OCI-LY7 (cell line): ENCODE results near the gene CHN1. TPM values are rescaled to one million over a fixed set of nuclear protein-coding genes. Genes with fewer than 3 reads are reported as not detected.

Source experiments
- BruUV-seq: library from RNA; stranded (reverse); fragments of 400-500 nt; replicated peaks from 2 replicates; lab custom pipeline; 2021; lab: Mats Ljungman, UMichigan
- CTCF ChIA-PET: fragments of 300-600 bp; sonication (Branson Sonifier 250); formaldehyde crosslinking; loops from one replicate; lab custom pipeline; 2022; ENCODE audit warnings: antibody characterized with exemption; ENCODE audit not compliant: unreplicated experiment; lab: Charles Lee
- POLR2A ChIA-PET: fragments of 300-600 bp; sonication (Branson Sonifier 250); formaldehyde crosslinking; loops from one replicate; lab custom pipeline; 2022; ENCODE audit warnings: antibody characterized with exemption; lab: Charles Lee
- DNase-seq: peaks from one replicate; pipeline ENCODE4 v3.0.0-alpha.2; 2015; ENCODE audit warnings: low spot score
- H2AFZ ChIP-seq: fragments of 200-600 bp; sonication (generic), shearing (Covaris generic); 2 replicates; pipeline ENCODE4 v1.6.1; 2014; ENCODE audit warnings: mild to moderate bottlenecking, antibody characterized with exemption, low read length, moderate library complexity
- H3K27ac ChIP-seq: fragments of 200-600 bp; sonication (generic); 2 replicates; pipeline ENCODE4 v1.5.1; 2014; ENCODE audit warnings: mixed run types, low read depth, mild to moderate bottlenecking, moderate library complexity, low read length, inconsistent platforms; ENCODE audit not compliant: poor library complexity, severe bottlenecking
- H3K36me3 ChIP-seq: fragments of 200-600 bp; sonication (generic); 2 replicates; pipeline ENCODE4 v1.6.1; 2014; ENCODE audit warnings: mild to moderate bottlenecking, antibody characterized with exemption, low read length, moderate library complexity, mixed read lengths; ENCODE audit not compliant: insufficient read depth
- H3K4me1 ChIP-seq: fragments of 200-600 bp; sonication (generic); 2 replicates; pipeline ENCODE4 v1.5.1; 2014; ENCODE audit warnings: mild to moderate bottlenecking, low read length; ENCODE audit not compliant: insufficient read depth, poor library complexity, severe bottlenecking
- H3K4me2 ChIP-seq: fragments of 200-600 bp; sonication (generic); 2 replicates; pipeline ENCODE4 v1.6.1; 2014; ENCODE audit warnings: mild to moderate bottlenecking, low read length
- H3K4me3 ChIP-seq: fragments of 200-600 bp; sonication (generic); 2 replicates; pipeline ENCODE4 v1.5.1; 2014; ENCODE audit warnings: mild to moderate bottlenecking, low read depth, low read length; ENCODE audit not compliant: poor library complexity, severe bottlenecking
- H3K79me2 ChIP-seq: fragments of 200-600 bp; sonication (generic); 2 replicates; pipeline ENCODE4 v1.6.1; 2016; ENCODE audit warnings: low read depth, mild to moderate bottlenecking, low read length, moderate library complexity, mixed read lengths; ENCODE audit not compliant: insufficient read depth
- H3K9me2 ChIP-seq: fragments of 200-600 bp; sonication (generic); 2 replicates; pipeline ENCODE4 v1.6.1; 2016; ENCODE audit warnings: mild to moderate bottlenecking, low read length, mixed read lengths; ENCODE audit not compliant: insufficient read depth
- H3K9me3 ChIP-seq: fragments of 200-600 bp; sonication (generic); 2 replicates; pipeline ENCODE4 v1.6.1; 2014; ENCODE audit warnings: mild to moderate bottlenecking, mixed run types, low read length, mixed read lengths
- H4K20me1 ChIP-seq: fragments of 200-600 bp; sonication (generic); 2 replicates; pipeline ENCODE4 v1.6.1; 2014; ENCODE audit warnings: mild to moderate bottlenecking, antibody characterized with exemption, low read length, moderate library complexity, mixed read lengths; ENCODE audit not compliant: insufficient read depth
- EZH2phosphoT487 ChIP-seq: fragments of 200-600 bp; sonication (generic); IDR thresholded peaks from 2 replicates; pipeline ENCODE4 v1.6.1; 2018; ENCODE audit warnings: low read depth, borderline replicate concordance, mild to moderate bottlenecking, mixed run types, antibody characterized with exemption, low read length, moderate library complexity, mixed read lengths
- intact Hi-C: fragments of 100-400 bp; cut with micrococcal nuclease; formaldehyde crosslinking; loops from one replicate; pipeline ENCODE4 v1.10.0; 2022; ENCODE audit not compliant: unreplicated experiment
- total RNA-seq, 2 experiments: library from RNA; depleted of rRNA in 1 of 2; stranded (reverse); fragments of >200 nt in 1 of 2; shearing (Covaris generic) in 1 of 2; gene quantifications; 2 replicates each; pipeline ENCODE4 v1.2.3, GENCODE V29; 2014 to 2022
- TF ChIP-seq, protein P1 (sequence below): fragments of 200-600 bp; sonication (generic); conservative IDR thresholded peaks from 2 replicates; pipeline ENCODE4 v1.5.1; 2014; ENCODE audit warnings: mild to moderate bottlenecking, antibody characterized with exemption, low read length, moderate library complexity, mixed read lengths

The CHN1 gene
- total RNA-seq, 2 experiments from 2014 or later = 0.44 TPM; not detected in 1

- BruUV-seq = no TSS peak
- no peak overlapping the region for H3K4me2 ChIP-seq
- no peak for TF ChIP-seq EZH2phosphoT487
- TF ChIP-seq, protein P1, sequence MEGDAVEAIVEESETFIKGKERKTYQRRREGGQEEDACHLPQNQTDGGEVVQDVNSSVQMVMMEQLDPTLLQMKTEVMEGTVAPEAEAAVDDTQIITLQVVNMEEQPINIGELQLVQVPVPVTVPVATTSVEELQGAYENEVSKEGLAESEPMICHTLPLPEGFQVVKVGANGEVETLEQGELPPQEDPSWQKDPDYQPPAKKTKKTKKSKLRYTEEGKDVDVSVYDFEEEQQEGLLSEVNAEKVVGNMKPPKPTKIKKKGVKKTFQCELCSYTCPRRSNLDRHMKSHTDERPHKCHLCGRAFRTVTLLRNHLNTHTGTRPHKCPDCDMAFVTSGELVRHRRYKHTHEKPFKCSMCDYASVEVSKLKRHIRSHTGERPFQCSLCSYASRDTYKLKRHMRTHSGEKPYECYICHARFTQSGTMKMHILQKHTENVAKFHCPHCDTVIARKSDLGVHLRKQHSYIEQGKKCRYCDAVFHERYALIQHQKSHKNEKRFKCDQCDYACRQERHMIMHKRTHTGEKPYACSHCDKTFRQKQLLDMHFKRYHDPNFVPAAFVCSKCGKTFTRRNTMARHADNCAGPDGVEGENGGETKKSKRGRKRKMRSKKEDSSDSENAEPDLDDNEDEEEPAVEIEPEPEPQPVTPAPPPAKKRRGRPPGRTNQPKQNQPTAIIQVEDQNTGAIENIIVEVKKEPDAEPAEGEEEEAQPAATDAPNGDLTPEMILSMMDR = no peak
- H3K79me2 ChIP-seq = no peaks in the 10 kb centered on the region
- intact Hi-C loops = no loop called here
- H2AFZ ChIP-seq = no peak overlapping the region
- no peaks in the 10 kb centered on the region for H4K20me1 ChIP-seq
- POLR2A ChIA-PET = interaction anchor here (0.6 to 1.1 kb wide), 4 partner anchors 15 to 43 kb away, joined by 3 to 4 read pairs (median 4); no protein-coding TSS in a partner anchor
- H3K27ac ChIP-seq = no peak overlapping the region
- no peaks in the 10 kb centered on the region for H3K9me2 ChIP-seq
- no peaks in the 10 kb centered on the region for H3K4me1 ChIP-seq
- no peaks in the 10 kb centered on the region for H3K9me3 ChIP-seq
- DNase-seq = no peak
- H3K36me3 ChIP-seq = no peaks in the 10 kb centered on the region
- no peak overlapping the region for H3K4me3 ChIP-seq
- CTCF ChIA-PET = no interaction called here
Measured at GRCh38 chr2:174882416-174882815, 122.8 kb downstream of the CHN1 start.

DNA sequence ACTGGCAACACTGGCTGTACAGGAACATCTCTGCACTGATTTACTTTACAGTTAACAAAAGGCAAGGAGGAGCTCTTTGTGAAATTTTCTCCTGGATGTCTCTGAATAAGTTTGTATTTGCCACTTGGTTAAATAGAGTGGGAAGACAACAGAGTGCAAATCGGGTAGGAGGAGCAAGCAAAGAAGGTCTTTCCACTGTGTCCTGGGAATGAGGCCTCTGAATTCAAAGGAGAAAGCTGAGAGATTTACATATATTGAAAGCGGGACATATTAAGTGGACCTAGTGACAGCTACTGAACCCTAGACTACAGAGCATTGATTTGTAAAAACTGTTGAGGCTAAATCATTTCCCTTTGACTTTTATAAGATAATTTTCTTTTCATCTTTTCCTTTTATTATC, 123.5 kb downstream of the CHN1 start:
- BruUV-seq = no TSS peak
- intact Hi-C loops = no loop called here

More for the DNA sequence above, 123.5 kb downstream of the CHN1 start:
- CTCF ChIA-PET = no interaction called here
- Histone ChIP-seq H4K20me1 (no peaks in the 10 kb centered on the region), H3K4me2 (no peak overlapping the region), H3K9me3 (no peaks in the 10 kb centered on the region), H3K4me1 (no peaks in the 10 kb centered on the region), H3K36me3 (no peaks in the 10 kb centered on the region), H3K27ac (no peak overlapping the region), H2AFZ (no peak overlapping the region), H3K4me3 (no peak overlapping the region), H3K79me2 (no peaks in the 10 kb centered on the region), H3K9me2 (no peaks in the 10 kb centered on the region)
- TF ChIP-seq, protein P1 = no peak
- no peak for TF ChIP-seq EZH2phosphoT487
- no peak for DNase-seq
- POLR2A ChIA-PET = interaction anchor here (1.1 kb wide), 2 partner anchors 21 kb away, joined by 4 read pairs; no protein-coding TSS in a partner anchor
